CD4-positive, alpha-beta T cell treated with Interleukin-15 for 1 hour (primary cell): Measurements from ENCODE around the gene DROSHA.

Source experiments
- DNase-seq: peaks from one replicate; pipeline ENCODE4 v3.0.0-alpha.2; 2020

DROSHA gene

DNA sequence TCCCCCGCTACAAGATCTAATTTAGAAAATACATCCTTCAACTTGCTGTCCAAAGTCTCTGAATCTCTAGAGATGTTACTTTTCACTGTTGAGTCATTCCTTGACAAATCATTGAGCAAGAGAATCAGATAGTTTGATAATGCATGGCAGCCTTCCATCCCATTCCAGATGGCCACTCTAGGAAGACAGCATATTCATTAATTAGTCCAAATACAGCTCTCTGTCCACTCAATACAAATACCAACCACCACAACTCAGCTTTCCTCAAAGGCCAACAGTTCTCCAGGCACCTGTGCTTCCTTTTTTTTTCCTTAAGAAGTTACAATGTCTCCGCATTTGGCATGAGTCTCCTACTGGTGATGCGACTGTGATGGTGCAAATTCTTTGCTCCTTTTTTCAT, 72.3 kb downstream of the DROSHA start:
- DNase-seq, result no peak

DNA sequence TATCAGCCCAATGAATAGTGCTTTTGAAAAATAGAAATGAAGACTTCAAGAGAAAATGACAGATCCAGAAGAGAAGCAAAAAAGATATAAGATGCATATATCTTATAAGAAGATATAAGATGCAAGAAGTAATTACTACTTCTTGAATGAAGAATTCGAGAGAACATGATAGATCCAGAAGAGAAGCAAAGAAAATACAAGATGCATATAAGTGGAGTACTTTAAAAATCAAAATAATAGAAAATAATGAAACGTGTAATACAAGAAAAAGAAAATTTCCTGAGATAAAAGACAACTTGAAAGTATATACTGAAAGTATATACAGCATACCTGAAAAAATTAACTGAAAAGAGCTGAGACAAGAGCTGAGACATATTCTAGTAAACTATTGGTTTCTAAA, 76.7 kb downstream of the DROSHA start:
- DNase-seq, result no peak

DNA sequence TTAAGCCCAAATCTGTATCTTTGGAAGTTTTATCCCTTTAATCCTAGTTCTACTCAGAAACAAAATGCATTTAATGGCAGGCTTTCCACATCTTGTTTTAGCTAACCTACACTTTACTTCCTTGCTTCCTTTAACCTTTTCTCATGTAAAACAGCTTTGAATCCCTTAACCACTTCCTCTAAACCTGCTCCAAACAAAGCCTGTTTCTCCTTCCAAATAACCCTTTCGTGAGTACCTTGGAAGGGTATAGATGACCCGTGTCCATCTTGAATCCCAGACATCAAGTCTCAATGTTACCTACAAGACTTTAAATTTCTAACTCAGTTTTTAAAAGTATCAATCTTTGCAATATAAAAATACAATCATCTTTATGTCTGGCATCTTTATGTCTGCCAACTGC, 78.4 kb downstream of the DROSHA start:
- DNase-seq, result no peak

DNA sequence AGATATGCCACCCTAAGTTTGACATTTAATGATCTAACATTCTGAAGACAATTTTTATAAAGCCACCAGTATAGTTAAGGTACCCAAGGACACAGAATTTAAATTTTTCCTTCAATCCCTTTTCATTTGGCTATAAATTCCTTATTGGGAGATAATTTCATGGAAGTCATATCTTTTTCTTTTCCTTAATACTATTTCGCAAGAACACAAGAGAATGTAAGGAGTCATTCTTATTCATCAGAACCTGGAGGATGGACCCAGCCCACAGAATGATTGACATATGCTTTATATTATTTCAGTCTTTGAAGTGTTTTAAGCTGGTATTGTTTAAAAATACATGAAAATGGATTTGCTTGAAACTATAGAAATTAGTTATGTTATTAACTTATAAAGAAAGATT, 79.6 kb downstream of the DROSHA start:
- DNase-seq, result no peak

DNA sequence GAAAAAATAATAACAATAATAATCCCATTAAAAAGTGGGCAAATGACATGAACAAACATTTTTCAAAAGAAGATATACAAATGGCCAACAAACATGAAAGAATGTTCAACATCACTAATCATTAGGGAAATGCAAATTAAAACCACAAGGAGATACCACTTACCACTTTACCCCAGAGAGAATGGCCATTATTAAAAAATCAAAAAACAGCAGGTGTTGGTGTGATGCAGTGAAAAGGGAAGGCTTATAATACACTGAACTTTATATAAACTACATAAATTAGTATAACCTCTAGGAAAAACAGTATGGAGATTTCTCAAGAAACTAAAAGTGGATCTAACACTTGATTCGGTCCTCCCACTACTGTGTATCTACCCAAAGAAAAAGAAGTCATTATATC, 81.9 kb downstream of the DROSHA start:
- DNase-seq, result no peak

DNA sequence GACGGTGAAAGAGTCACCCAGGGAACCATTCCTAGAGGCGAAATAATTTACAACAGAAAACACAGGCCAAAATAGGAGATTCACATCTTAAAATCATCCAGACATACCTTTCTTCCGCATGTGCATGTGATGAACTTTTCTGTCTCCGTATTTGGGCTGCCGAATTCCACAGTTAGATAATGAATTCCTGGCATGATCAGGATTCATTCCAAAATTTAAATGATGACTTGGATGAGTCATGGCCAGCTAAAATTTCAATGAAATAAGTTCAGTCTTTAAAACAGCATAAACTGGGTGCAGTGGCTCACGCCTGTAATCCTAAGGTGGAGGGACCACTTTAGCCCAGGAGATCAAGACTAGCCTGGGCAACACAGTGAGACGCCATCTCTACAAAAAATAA, 82.7 kb downstream of the DROSHA start:
- DNase-seq, result no peak

DNA sequence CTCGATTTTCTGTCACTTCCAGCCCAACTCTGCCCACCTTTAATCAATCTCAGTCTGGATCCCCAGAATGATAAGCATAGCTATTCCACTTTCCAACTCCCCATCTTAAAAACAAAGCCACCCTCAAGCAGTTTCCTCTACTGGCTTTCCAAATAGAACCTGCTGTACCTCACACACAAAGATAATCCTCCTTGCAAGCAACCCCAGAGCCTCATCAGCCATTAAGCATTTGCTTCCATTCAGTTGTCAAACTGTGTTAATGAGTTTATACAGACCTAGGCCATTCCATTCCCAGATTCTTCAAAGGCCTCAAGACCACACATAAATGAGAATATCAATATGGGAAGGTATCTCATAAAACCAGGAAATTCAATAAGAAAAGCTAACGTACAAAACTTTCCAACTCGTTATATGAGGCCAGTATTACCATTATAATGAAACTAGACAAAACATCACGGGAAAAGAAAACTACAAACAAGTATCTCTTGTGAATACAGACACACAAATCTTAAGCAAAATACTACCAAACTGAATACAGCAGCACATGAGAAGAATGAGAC, 86.8 kb downstream of the DROSHA start:
- no peak for DNase-seq

DNA sequence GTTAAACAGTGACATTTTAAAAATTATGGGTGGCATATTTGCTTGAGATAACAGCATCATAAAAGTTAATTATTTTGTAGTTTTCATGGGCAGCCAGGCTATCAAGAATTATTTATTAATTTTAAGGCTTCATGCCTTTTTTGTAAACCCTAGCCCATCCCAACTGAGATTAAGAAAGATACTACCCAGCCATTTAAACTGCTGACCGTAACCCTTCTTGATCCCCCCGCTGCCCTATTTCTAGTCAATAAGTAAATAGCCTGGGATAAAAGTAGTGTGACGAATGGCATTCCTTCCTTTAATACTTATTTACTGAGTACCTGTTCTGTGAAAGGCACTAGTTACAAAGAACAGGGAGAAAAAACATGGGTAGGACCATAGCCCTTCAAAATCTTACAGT, 88.3 kb downstream of the DROSHA start:
- no peak for DNase-seq

DNA sequence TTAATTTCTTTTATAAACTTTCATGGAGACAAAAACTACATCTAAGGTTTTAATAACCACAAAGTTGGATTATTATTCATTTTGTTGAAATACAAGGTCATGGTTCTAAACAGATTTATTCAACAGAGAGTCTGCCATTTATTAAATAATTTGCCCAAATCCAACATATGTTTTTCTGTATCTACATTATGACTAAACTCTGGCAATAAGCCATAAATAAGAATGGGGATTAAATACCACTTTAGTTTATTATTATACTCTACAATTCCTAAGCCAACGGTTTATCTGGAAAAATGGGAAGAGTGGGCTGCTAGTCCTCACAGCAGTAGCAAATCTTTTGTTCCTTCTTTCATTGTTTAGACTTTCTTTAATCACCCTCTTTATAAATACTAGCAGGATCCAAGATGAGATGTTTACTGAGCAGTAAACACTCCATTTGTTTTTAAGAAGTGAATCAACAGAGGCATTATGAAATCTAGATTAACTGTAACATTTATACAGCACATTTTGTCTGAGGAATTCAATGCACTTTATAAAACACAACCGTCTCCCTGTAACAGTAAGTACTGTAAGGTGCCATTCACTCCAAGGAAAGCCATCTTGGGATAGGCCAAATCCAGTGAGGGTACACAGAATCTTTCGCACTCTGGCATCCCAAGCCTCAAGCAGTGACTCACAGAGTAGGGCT, 89.7 kb downstream of the DROSHA start:
- DNase-seq, result no peak

DNA sequence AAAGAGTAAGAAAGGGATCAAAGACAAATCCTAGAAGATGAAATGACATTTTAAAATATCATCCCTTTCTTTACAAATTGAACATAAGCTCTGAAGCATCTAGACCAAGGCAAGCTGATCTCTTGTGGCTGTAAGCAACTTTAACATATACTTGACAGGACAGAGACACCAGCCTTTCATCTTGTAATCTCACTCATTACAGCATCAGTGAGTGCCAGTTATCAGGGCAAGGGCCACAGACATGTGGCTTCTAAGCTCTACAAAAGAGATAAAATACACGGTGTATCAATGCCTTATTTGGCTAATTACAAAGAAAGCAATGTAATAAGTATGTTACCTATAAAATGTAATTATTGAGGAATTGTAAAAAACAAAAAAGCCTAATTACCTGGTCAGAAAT, 95.0 kb downstream of the DROSHA start:
- DNase-seq, result no peak

DNA sequence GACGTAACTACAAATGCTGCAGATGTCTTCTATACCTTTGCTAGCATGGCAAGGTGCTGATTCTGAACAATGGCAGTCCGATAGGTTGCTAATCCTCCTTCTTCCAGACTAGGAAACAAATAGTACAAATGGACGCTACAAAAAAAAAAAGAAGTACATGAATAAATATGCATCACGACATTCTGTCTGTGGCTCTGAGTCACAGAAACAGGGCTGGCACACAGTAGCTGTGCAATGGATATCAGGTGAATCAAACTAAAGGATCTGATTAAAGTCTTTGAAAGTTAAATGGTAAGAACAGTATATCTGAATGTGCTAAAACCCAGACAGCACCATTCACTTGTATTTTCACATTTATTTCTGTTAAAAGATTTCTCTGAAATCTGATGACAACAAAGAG, 96.2 kb downstream of the DROSHA start:
- DNase-seq, result no peak

DNA sequence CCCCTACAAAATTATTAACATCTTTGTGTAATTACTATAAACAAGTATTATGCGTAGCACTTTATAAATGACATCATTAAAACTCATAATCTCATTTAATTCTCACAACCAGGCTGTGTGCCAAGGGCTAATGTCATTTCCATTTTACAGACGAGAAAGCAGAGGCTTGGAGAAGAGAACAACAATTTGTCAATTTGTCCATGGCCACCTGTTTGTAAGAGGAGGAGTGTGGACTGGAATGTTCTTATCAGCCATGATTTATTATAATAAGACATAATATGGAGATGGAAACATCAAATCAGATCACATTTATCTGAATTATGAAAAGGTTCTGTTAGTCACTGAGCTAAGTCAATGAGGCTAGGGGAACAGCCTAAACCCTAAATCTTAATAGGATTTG, 97.0 kb downstream of the DROSHA start:
- DNase-seq, result no peak

DNA sequence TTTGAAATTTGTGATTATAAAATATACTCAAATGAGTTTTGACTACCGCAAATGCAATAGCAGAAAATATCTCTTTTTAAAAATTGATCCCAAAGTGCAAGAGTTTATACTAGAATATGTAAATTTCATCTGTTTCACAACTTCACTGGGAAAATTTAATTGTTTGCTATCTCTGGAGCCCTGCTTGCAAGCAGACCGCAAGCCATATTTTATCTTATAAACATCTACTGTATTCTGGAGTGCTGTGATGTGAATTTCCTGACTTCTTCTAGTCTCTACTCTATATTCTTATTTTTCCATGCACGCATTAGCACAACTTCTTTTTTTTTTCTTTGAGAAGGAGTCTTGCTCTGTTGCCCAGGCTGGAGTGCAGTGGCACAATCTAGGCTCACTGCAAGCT, 98.7 kb downstream of the DROSHA start:
- no peak for DNase-seq

DNA sequence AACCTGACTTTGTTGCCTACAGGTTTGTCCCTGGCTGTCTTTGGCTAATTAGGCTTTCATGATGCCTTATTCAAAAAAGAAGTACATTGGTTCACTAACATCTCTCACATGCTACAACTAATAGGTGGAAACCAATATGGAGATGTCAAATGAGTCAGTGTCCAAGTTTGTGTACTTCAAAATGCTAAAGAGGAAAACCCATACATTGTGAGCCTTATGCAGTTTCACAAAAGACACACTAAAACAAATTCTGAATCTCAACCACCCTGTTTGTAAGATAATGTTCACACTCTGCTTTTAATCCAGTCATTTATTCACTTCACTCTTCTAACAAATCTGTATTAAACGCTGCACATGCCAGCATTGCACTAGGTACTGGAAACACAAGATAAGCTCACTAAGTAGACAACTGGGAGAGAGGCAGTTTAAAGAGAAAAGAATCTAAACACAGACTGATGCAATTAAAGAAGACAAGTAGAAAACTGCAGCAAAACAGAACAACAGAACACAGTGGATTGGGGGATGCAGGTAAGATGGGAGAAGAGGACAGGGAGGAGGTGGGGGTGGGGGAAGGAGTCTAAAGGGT, 104.1 kb downstream of the DROSHA start:
- no peak for DNase-seq

DNA sequence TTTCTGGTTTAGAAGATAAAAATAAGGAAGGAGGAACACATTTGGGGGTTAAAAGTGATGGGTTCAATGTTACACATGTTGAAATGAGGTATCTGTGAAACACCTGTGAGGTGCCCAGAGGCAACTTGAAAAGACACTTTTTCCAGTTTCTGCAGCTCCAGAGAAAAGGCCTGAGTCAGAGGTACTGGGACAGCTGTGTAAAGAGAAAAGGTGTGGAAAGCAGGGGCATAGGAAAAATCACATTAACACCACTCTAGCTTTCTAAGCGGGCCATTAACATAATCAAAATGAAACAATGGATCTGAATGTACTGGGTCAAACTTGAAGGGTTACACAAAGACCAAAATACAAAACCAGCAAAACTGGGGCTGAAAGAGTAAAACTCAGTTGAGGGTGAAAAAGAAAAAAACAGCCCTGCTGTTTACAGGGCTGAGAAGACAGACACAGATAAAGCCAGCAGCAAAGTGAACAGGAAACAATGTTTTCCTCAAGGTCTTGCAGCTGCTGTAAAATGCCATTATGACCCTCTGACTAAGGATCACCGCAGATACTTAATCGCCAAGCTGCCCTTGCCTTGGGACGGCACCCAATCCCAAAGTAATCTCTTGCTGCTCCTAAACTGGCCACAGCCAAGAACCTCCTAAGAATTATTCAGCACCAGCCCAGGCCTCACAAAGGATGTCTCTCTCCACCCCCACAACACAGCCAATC, 104.7 kb downstream of the DROSHA start:
- DNase-seq, result no peak

DNA sequence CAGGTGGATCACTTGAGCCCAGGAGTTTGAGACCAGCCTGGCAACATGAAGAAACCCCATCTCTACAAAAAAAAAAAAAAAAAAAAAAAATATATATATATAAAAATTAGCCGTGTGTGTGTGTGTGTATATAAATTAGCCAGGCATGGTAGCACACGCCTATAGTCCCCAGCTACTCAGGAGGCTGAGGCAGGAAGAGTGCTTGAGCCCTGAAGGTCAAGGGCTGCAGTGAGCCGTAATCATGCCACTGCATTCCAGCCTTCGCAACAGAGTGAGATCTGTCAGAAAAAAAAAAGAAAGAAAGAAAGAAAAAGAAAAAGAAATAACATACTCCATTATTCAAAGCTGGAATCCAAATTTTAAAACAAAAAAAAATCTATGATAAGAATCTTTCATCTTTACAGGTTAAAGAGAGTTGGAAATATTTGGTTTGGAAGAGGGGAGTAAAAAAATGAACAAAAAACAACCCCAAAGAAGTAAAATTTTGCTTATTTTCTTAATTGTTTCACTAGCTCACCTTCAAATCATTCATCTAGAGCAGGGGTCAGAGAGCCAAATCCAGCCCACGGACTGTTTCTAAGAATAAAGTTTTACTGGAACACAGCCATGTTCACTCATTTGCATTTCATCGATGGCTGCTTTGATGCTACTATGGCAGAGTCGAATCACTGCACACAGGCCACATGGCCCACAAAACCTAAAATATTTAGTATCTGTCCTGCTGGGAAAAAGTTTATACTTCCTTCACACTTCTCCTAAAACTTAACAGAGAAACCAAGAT, 109.9 kb downstream of the DROSHA start:
- no peak for DNase-seq

DNA sequence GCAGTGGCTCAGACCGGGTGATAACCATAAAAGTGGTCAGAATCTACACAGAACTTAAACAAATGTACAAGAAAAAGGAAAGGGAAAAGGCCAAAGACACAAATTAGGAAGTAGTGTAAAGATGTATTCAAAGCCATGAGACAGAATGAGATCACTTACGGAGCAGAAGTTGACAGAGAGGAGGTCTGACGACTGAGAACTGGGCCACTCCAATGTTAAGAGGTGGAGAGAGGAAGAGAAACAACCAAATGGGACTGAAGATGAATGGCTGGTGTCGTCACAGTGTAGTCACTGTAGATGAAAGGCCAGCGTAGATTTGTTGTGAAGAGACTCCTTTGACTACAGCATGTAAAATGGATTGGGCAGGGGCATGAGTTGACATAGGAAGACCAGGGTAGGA, 114.4 kb downstream of the DROSHA start:
- DNase-seq, result no peak

DNA sequence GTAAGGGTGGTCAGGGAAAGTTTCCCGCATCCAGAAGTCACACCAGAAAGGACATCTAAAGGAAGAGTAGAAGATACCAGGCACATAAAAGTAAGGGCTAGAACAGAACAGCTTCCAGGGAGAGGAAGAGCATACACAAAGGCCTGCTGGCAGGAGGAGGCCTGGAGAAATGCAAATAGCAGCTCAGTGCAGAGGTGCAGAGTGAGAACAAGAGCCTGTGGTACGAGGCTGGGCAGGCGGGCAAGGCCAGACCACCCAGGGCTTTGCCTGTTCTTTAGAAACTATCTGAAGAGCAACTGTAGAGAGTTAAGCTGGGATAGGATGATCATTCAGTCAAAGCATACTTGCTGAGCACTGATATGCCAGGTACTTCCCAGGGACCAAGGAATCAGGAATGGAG, 115.3 kb downstream of the DROSHA start:
- no peak for DNase-seq

DNA sequence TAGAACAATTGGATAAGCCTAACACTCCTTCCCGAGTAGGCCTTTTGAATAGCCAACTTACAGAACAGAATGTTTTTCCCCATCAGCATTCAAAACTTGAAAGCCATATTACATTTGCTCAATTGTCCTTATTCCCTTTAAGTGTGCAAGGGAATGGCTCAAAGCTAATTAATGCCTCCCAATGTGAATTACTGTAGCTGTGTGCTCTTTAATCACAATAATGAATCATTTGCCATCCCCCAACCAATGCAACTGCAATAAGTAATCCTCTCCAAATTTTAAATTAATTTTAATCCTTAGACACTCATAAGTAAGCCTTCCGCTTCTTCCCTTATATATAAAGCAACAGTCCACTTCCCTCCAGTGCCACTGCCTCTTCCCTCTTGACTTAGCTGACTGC, 115.9 kb downstream of the DROSHA start:
- no peak for DNase-seq

DNA sequence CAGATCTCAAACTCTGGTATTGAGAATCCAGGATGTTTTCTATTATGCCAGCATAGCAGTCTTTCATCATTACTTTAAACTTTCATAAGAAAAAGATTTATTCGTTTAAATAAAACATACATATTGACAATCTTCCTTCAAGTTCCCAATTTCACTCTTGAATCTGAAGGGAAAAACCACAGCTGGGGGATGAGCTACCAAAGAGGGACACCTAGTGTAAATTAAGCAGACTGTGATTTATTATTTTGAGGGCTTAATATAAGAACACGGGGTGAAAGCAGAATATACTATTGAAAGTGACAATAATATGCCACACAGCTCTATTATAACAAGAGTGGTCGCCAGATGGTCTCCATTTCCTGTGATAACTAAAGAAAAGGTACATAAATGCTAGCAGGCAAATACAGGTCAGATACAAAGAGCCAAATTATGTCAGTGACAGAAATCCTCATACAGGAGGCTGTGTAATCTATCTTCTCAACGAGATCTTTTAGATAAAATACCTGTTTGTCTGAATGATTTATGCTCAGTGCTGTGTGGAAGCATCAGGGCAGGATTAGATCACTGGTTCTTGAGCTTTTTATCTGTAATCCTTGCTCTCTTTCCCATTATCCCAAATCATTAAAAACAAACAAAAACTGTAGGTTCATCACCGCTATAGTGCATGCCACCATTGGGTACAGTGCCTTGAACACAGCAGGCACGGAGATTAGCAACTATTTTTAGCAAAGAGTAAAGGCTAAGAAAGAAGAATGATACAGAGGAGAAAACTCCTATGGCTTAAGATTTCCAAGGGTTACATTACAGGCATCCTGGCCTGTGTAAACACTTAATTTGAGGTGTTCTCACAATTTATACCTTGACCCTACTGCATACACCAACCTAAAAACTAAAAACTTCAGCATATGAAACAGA, 116.6 kb downstream of the DROSHA start:
- DNase-seq, result no peak

DNA sequence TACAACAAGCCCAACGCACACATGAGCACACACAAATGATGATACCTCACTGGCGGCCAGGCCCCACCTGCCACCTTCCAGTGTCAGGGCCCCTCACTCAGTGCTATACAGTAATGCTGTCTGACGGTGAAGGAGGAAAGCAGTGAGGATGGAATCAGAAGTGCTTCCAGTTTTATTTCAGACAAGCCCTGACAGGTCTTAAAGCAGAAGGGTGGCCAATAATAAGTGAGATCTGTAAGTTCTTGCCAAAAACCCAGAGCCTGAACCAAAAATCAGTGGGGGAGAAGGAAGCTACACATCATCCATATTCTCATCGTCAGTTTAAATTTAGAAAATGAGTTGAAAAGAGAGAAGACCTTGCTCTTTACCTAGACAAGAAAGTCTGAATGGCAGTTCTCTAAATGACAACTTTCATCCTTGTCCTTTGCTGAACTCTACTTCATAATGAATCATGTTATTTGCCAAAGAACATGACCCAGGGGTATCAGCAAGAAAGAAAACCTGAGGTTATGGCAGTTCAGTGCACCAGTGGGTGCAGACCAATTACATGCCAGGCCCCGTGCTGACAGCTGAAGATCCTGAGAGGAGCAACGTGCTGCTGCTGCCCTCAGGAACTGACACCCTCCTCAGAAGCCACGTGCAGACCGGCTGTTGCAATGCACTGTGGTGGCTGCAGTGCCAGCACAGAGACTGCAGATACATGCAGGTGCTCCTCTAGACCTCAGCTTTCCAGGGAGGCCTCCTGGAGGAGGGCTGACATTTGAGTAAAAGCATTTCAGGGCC, 118.7 kb downstream of the DROSHA start:
- DNase-seq, result no peak

DNA sequence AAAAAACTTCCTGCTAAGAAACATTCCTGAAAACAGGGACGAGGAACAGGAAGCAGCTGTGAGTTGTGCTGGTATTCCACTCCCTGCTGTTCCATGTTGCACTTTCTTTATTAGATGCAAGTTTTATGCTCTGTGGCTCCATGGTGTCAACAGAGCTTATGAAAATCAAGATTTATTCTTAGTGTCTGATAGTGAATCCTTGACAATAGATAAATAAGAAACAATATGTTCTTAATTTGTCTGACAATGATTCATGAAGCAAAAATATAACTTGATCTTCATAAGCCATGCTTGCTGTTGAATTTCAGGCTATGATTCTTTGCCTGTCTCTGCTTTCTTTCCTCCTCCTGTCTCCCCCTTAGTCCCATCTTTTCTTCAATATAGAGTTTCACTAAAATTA, 119.6 kb downstream of the DROSHA start:
- DNase-seq, result no peak
